ENCODE results near the gene IKZF4.
"Not testable (repeated sequence)": the region's sequence is repeated elsewhere in the genome, so short reads cannot be mapped to it uniquely, and the experiment has no call there.

The IKZF4 gene

GRCh38 chr12:55991110-55991509, 29.7 kb upstream of the IKZF4 start:
- no peak overlapping the region for H3K27ac Mint-ChIP-seq
- H3K36me3 Mint-ChIP-seq (ENCODE audit: low read depth) = peaks cover 50% of the 10 kb centered on the region
- H3K4me3 Mint-ChIP-seq = no peak overlapping the region
- H3K4me1 Mint-ChIP-seq (ENCODE audit: low read depth) = peaks cover 9% of the 10 kb centered on the region
- H3K27me3 Mint-ChIP-seq (ENCODE audit: low read depth) = no peaks in the 10 kb centered on the region
- no peaks in the 10 kb centered on the region for H3K9me3 Mint-ChIP-seq

- Mint-ChIP-seq H3K36me3 (ENCODE audit: low read depth) (peaks cover 46% of the 10 kb centered on the region), H3K27ac (peak overlapping the region; percentile 36), H3K9me3 (no peaks in the 10 kb centered on the region), H3K4me3 (no peak overlapping the region), H3K27me3 (ENCODE audit: low read depth) (no peaks in the 10 kb centered on the region), H3K4me1 (ENCODE audit: low read depth) (peaks cover 19% of the 10 kb centered on the region)
These were observed 27.5 kb upstream of the IKZF4 start for GRCh38 chr12:55993230-55993853.

- Mint-ChIP-seq H3K4me3 (no peak overlapping the region), H3K27ac (no peak overlapping the region), H3K27me3 (ENCODE audit: low read depth) (no peaks in the 10 kb centered on the region), H3K4me1 (ENCODE audit: low read depth) (peaks cover 24% of the 10 kb centered on the region), H3K36me3 (ENCODE audit: low read depth) (peaks cover 37% of the 10 kb centered on the region), H3K9me3 (no peaks in the 10 kb centered on the region)
These were observed 25.5 kb upstream of the IKZF4 start for GRCh38 chr12:55995366-55995765.

GRCh38 chr12:55996201-55996714, 24.6 kb upstream of the IKZF4 start:
- H3K27me3 Mint-ChIP-seq (ENCODE audit: low read depth) = no peaks in the 10 kb centered on the region
- no peaks in the 10 kb centered on the region for H3K9me3 Mint-ChIP-seq
- H3K36me3 Mint-ChIP-seq (ENCODE audit: low read depth) = peaks cover 28% of the 10 kb centered on the region
- H3K4me1 Mint-ChIP-seq (ENCODE audit: low read depth) = peaks cover 24% of the 10 kb centered on the region
- peak overlapping the region; percentile 26 for H3K27ac Mint-ChIP-seq
- H3K4me3 Mint-ChIP-seq = peak overlapping the region; percentile 79

GRCh38 chr12:55996715-55997534, 23.9 kb upstream of the IKZF4 start, which contains the start of gene SUOX:
Gene SUOX, plus strand, starts transcription at chr12:55997276. Its CDS starts 4,946 bp downstream, at chr12:56002222.
- H3K9me3 Mint-ChIP-seq = no peaks in the 10 kb centered on the region
- H3K36me3 Mint-ChIP-seq (ENCODE audit: low read depth) = peaks cover 23% of the 10 kb centered on the region
- H3K27ac Mint-ChIP-seq = peak within 1 kb of the TSS; percentile 26
- H3K4me3 Mint-ChIP-seq = peak within 1 kb of the TSS; percentile 79
- H3K27me3 Mint-ChIP-seq (ENCODE audit: low read depth) = no peaks in the 10 kb centered on the region
- H3K4me1 Mint-ChIP-seq (ENCODE audit: low read depth) = peaks cover 24% of the 10 kb centered on the region

GRCh38 chr12:55997535-55997859, 23.3 kb upstream of the IKZF4 start:
- no peaks in the 10 kb centered on the region for H3K9me3 Mint-ChIP-seq
- H3K27me3 Mint-ChIP-seq (ENCODE audit: low read depth) = no peaks in the 10 kb centered on the region
- H3K27ac Mint-ChIP-seq = no peak overlapping the region

GRCh38 chr12:55999522-55999921, 21.3 kb upstream of the IKZF4 start:
- H3K4me1 Mint-ChIP-seq (ENCODE audit: low read depth) = peaks cover 22% of the 10 kb centered on the region
- peak overlapping the region; percentile 45 for H3K27ac Mint-ChIP-seq
- not testable (repeated sequence) for H3K27me3 Mint-ChIP-seq (ENCODE audit: low read depth); H3K36me3 Mint-ChIP-seq (ENCODE audit: low read depth); H3K9me3 Mint-ChIP-seq; H3K4me3 Mint-ChIP-seq

More at GRCh38 chr12:55997535-55997859, 23.3 kb upstream of the IKZF4 start:
- H3K4me3 Mint-ChIP-seq = peak overlapping the region; percentile 79
- peaks cover 18% of the 10 kb centered on the region for H3K36me3 Mint-ChIP-seq (ENCODE audit: low read depth)
- H3K4me1 Mint-ChIP-seq (ENCODE audit: low read depth) = peaks cover 24% of the 10 kb centered on the region

GRCh38 chr12:55999999-56000540, 20.8 kb upstream of the IKZF4 start:
- H3K9me3 Mint-ChIP-seq; H3K27ac Mint-ChIP-seq; H3K27me3 Mint-ChIP-seq (ENCODE audit: low read depth); H3K36me3 Mint-ChIP-seq (ENCODE audit: low read depth); H3K4me3 Mint-ChIP-seq: not testable (repeated sequence)
- H3K4me1 Mint-ChIP-seq (ENCODE audit: low read depth) = peaks cover 22% of the 10 kb centered on the region

GRCh38 chr12:56001487-56002100, 19.2 kb upstream of the IKZF4 start:
- H3K9me3 Mint-ChIP-seq = no peaks in the 10 kb centered on the region

GRCh38 chr12:56003376-56003775, 17.5 kb upstream of the IKZF4 start:
- not testable (repeated sequence) for H3K9me3 Mint-ChIP-seq; H3K27ac Mint-ChIP-seq; H3K27me3 Mint-ChIP-seq (ENCODE audit: low read depth); H3K4me3 Mint-ChIP-seq; H3K36me3 Mint-ChIP-seq (ENCODE audit: low read depth)
- H3K4me1 Mint-ChIP-seq (ENCODE audit: low read depth) = peaks cover 20% of the 10 kb centered on the region

More at GRCh38 chr12:56001487-56002100, 19.2 kb upstream of the IKZF4 start:
- peaks cover 2% of the 10 kb centered on the region for H3K36me3 Mint-ChIP-seq (ENCODE audit: low read depth)
- no peak overlapping the region for H3K27ac Mint-ChIP-seq
- no peak overlapping the region for H3K4me3 Mint-ChIP-seq
- H3K4me1 Mint-ChIP-seq (ENCODE audit: low read depth) = peaks cover 18% of the 10 kb centered on the region
- no peaks in the 10 kb centered on the region for H3K27me3 Mint-ChIP-seq (ENCODE audit: low read depth)

- Mint-ChIP-seq H3K4me1 (ENCODE audit: low read depth) (peaks cover 22% of the 10 kb centered on the region), H3K27me3 (ENCODE audit: low read depth) (peaks cover 3% of the 10 kb centered on the region), H3K4me3 (no peak overlapping the region), H3K27ac (no peak overlapping the region), H3K36me3 (ENCODE audit: low read depth) (peaks cover 5% of the 10 kb centered on the region), H3K9me3 (no peaks in the 10 kb centered on the region)
These were observed 16.6 kb upstream of the IKZF4 start for GRCh38 chr12:56004211-56004610.

- Mint-ChIP-seq H3K27me3 (ENCODE audit: low read depth) (peaks cover 3% of the 10 kb centered on the region), H3K36me3 (ENCODE audit: low read depth) (peaks cover 8% of the 10 kb centered on the region), H3K27ac (peak overlapping the region; percentile 90), H3K9me3 (no peaks in the 10 kb centered on the region), H3K4me3 (peak overlapping the region; percentile 95), H3K4me1 (ENCODE audit: low read depth) (peaks cover 20% of the 10 kb centered on the region)
These were observed 13.0 kb upstream of the IKZF4 start for GRCh38 chr12:56007564-56008559.

GRCh38 chr12:56010111-56010570, 10.7 kb upstream of the IKZF4 start:
- H3K27me3 Mint-ChIP-seq (ENCODE audit: low read depth) = peaks cover 3% of the 10 kb centered on the region
- H3K27ac Mint-ChIP-seq = no peak overlapping the region
- H3K4me3 Mint-ChIP-seq = no peak overlapping the region
- H3K9me3 Mint-ChIP-seq = no peaks in the 10 kb centered on the region
- H3K36me3 Mint-ChIP-seq (ENCODE audit: low read depth) = peaks cover 8% of the 10 kb centered on the region
- H3K4me1 Mint-ChIP-seq (ENCODE audit: low read depth) = peaks cover 21% of the 10 kb centered on the region

Measured in T-helper 1 cell treated with Interleukin-12 subunit alpha and Interleukin-12 subunit beta and Interleukin-4 antibody, amounts not matched to agents 30 μg/mL and 1 μg/mL, for 36 hours (primary cell).